ENCODE results near the gene ACVR2A. TPM values are rescaled to one million over a fixed set of nuclear protein-coding genes. Genes with fewer than 3 reads are reported as not detected.

The ACVR2A gene
- total RNA-seq, 1 donor from 2014 or later, result 10.7 TPM

- DNase-seq (ENCODE audit: low read depth), result no peak
- no peak for TF ChIP-seq CTCF (IDR thresholded peaks at IDR 0.05; ENCODE audit: insufficient read depth, low read length, poor library complexity, severe bottlenecking)
- H3K36me3 ChIP-seq (ENCODE audit: control insufficient read depth, insufficient read depth, low read length), result no peaks in the 10 kb centered on the region
- H3K4me3 ChIP-seq (ENCODE audit: low read depth, low read length), result peak overlapping the region; percentile 74
- H3K27me3 ChIP-seq (ENCODE audit: control insufficient read depth, insufficient read depth, low read length), result no peaks in the 10 kb centered on the region
These were observed 1.4 kb upstream of the ACVR2A start for GRCh38 chr2:147843391-147843863.

- Histone ChIP-seq H3K36me3 (ENCODE audit: control insufficient read depth, insufficient read depth, low read length) (no peaks in the 10 kb centered on the region), H3K4me3 (ENCODE audit: low read depth, low read length) (peak overlapping the region; percentile 74), H3K27me3 (ENCODE audit: control insufficient read depth, insufficient read depth, low read length) (no peaks in the 10 kb centered on the region)
- peak; percentile 29 for TF ChIP-seq CTCF (IDR thresholded peaks at IDR 0.05; ENCODE audit: insufficient read depth, low read length, poor library complexity, severe bottlenecking)
- DNase-seq (ENCODE audit: low read depth), result peak; percentile 38
These were observed 749 bp upstream of the ACVR2A start for GRCh38 chr2:147843864-147844696.

- no peak for TF ChIP-seq CTCF (IDR thresholded peaks at IDR 0.05; ENCODE audit: insufficient read depth, low read length, poor library complexity, severe bottlenecking)
- Histone ChIP-seq H3K4me3 (ENCODE audit: low read depth, low read length) (peak overlapping the region; percentile 74), H3K27me3 (ENCODE audit: control insufficient read depth, insufficient read depth, low read length) (no peaks in the 10 kb centered on the region), H3K36me3 (ENCODE audit: control insufficient read depth, insufficient read depth, low read length) (no peaks in the 10 kb centered on the region)
- DNase-seq (ENCODE audit: low read depth), result no peak
These were observed 662 bp downstream of the ACVR2A start for GRCh38 chr2:147845411-147845971.

GRCh38 chr2:147846412-147847081 is 1.7 kb downstream of the ACVR2A start:
- no peak for DNase-seq (ENCODE audit: low read depth)
- H3K4me3 ChIP-seq (ENCODE audit: low read depth, low read length), result peak overlapping the region; percentile 74
- no peaks in the 10 kb centered on the region for H3K27me3 ChIP-seq (ENCODE audit: control insufficient read depth, insufficient read depth, low read length)
- TF ChIP-seq CTCF (IDR thresholded peaks at IDR 0.05; ENCODE audit: insufficient read depth, low read length, poor library complexity, severe bottlenecking), result no peak
- H3K36me3 ChIP-seq (ENCODE audit: control insufficient read depth, insufficient read depth, low read length), result no peaks in the 10 kb centered on the region

- DNase-seq (ENCODE audit: low read depth), result no peak
- no peak overlapping the region for H3K4me3 ChIP-seq (ENCODE audit: low read depth, low read length)
- no peak for TF ChIP-seq CTCF (IDR thresholded peaks at IDR 0.05; ENCODE audit: insufficient read depth, low read length, poor library complexity, severe bottlenecking)
- H3K36me3 ChIP-seq (ENCODE audit: control insufficient read depth, insufficient read depth, low read length), result no peaks in the 10 kb centered on the region
- H3K27me3 ChIP-seq (ENCODE audit: control insufficient read depth, insufficient read depth, low read length), result no peaks in the 10 kb centered on the region
These were observed 3.0 kb downstream of the ACVR2A start for GRCh38 chr2:147847746-147848391.

Data from kidney epithelial cell (primary cell).